ENCODE measurements around the gene RNASEL. TPM values are rescaled to one million over a fixed set of nuclear protein-coding genes. Genes with fewer than 3 reads are reported as not detected.

The RNASEL gene
- total RNA-seq, 3 donors from 2014 or later, result 1.7 to 2.5 (median 2.0) TPM

DNA sequence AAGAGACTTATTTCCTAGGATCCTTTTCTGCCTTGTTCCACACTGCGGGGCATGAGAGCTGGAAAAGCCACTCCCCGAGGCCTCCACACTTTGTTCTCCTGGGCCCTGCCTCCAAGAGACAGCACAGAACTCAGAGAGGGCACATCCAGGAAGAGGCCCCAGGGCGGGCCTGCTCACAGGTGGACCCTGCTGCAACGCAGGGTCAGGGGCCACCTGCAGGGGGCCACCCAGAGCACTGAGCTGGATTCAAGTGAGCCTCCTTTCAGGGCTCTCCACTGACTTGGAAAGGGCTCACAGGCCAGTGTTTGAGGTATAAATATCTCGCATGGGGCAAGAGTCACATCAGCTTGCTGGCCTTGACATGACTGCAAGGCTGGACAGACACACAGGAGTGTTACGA lies 10.3 kb upstream of the RNASEL start:
- H3K4me3 Mint-ChIP-seq, result peak overlapping the region; percentile 62
- H3K27me3 Mint-ChIP-seq (ENCODE audit: low read depth), result no peaks in the 10 kb centered on the region
- ATAC-seq, result no peak
- peaks cover 11% of the 10 kb centered on the region for H3K36me3 Mint-ChIP-seq (ENCODE audit: insufficient read depth)
- peaks cover 20% of the 10 kb centered on the region for H3K4me1 Mint-ChIP-seq (ENCODE audit: low read depth)
- no peak for DNase-seq
- no peaks in the 10 kb centered on the region for H3K9me3 Mint-ChIP-seq

DNA sequence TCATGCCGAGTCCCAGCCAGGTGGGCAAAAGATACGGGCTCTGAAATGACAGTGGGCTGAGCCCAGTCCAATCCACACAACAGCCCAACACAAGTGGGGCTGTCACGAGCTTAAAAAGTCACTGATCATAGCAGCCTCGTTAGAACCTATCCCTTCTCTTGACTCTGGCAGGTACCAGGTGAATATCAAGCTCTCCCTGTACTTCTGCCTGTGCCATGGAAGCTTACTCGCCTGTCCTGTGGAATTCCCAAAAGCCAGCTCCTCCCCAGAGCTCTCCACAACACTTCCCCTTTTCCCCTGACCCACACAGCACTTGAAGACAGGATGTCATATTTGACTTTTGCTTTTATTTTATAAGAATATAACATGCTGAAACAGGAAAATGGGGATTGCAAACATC lies 9.2 kb upstream of the RNASEL start:
- DNase-seq (no peak), ATAC-seq (no peak)
- Mint-ChIP-seq H3K27me3 (ENCODE audit: low read depth) (peaks cover 2% of the 10 kb centered on the region), H3K4me3 (no peak overlapping the region), H3K9me3 (no peaks in the 10 kb centered on the region), H3K36me3 (ENCODE audit: insufficient read depth) (peaks cover 11% of the 10 kb centered on the region), H3K4me1 (ENCODE audit: low read depth) (peaks cover 13% of the 10 kb centered on the region)

DNA sequence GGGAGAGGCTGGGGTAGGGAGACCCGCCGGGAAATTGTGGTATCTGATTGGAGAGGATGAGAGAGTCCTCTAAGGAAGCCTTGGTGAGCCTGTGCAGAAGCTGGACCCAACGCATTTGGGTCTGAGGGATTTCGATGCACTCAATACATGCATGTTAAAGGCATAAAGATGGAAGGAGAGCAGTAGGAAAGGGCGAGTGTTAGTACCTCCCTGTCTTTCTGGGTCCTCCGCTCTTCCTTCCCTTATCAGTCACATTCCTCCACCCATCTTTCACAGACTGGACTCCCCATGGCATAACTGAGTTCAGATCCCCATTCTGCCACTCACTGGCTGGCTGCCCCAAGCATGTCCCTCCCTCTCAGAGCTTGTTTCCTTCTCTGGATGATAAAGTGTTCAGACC lies 7.9 kb upstream of the RNASEL start:
- Mint-ChIP-seq H3K4me1 (ENCODE audit: low read depth) (peaks cover 10% of the 10 kb centered on the region), H3K4me3 (no peak overlapping the region)
- no peak for ATAC-seq

DNA sequence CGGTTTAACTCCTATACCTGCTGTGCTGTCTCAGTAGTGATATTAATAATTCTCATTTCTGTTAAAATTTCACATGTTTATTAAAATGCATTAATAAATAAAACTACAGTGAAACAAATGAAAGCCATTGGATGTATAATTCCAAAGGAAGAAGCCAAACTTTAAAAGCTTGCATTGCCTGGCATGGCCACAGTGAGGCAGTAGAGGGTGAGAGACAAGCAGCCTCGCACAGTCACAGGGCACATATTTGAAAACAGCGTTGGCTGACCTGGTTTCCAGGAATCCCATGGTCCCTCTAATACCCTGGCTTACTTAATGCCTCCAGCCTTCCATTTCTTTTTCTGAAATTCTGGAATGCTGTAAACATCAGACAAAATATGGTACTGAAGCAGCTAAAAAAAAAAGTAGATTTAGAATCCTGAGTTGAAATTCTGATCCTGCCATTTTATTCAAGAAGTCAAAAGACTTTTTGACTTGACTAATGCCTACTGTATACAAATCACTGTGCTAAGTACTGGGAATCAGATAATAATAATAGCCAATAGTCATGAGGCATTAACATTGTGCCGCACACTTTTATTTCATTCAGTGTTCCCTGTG lies 6.7 kb upstream of the RNASEL start:
- DNase-seq (peak; percentile 68), ATAC-seq (peak; percentile 63 to 80)
- Mint-ChIP-seq H3K4me1 (ENCODE audit: low read depth) (peaks cover 10% of the 10 kb centered on the region), H3K9me3 (no peaks in the 10 kb centered on the region), H3K27me3 (ENCODE audit: low read depth) (peaks cover 2% of the 10 kb centered on the region), H3K4me3 (no peak overlapping the region), H3K36me3 (ENCODE audit: insufficient read depth) (peaks cover 8% of the 10 kb centered on the region)

More for the DNA sequence above, 7.9 kb upstream of the RNASEL start:
- Mint-ChIP-seq H3K36me3 (ENCODE audit: insufficient read depth) (peaks cover 8% of the 10 kb centered on the region), H3K27me3 (ENCODE audit: low read depth) (peaks cover 2% of the 10 kb centered on the region), H3K9me3 (no peaks in the 10 kb centered on the region)
- no peak for DNase-seq

DNA sequence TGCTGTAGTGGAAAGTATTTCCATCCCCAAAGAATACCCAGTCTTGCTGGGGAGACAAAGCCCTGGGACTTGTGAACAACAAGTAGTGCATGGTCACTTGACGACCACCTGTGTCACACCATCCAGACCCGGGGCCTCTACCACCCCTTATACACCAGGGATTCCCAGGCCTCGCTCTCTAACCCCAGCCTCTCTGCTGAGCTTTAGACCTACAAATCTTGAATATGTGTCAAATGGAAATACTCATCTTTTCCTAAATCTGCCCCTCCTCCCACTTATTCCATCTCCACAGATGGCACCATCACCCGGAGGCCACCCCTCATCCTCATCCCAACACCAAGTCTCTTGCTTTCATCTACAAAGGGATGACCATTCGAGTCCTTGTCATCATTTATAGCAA lies 875 bp upstream of the RNASEL start:
- Mint-ChIP-seq H3K27me3 (ENCODE audit: low read depth) (peaks cover 2% of the 10 kb centered on the region), H3K4me1 (ENCODE audit: low read depth) (peaks cover 45% of the 10 kb centered on the region), H3K36me3 (ENCODE audit: insufficient read depth) (peaks cover 10% of the 10 kb centered on the region), H3K4me3 (peak overlapping the region; percentile 99), H3K9me3 (no peaks in the 10 kb centered on the region)
- ATAC-seq (no peak), DNase-seq (no peak)

DNA sequence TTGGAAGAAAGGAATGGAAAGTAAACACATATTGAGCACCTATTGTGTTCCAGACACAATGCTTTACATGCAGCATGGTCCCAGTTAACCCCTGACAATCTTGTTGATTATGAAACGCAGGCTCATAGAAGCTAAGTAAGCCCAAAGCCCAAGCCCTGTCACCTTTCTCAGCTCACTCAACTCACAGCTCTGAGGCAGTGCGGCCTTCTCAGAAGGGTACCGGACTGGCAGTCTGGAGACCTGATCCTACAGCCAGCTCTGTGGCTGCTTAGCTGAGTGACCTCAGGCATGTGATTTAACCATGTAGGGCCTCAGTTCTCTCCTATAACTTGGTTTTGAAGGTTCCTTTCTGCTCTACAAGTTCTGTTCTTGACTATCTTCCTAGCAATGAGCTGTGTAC lies 464 bp upstream of the RNASEL start:
- ATAC-seq (no peak), DNase-seq (no peak)
- peaks cover 49% of the 10 kb centered on the region for H3K4me1 Mint-ChIP-seq (ENCODE audit: low read depth)
- peaks cover 11% of the 10 kb centered on the region for H3K36me3 Mint-ChIP-seq (ENCODE audit: insufficient read depth)
- peak overlapping the region; percentile 99 for H3K4me3 Mint-ChIP-seq
- peaks cover 2% of the 10 kb centered on the region for H3K27me3 Mint-ChIP-seq (ENCODE audit: low read depth)
- H3K9me3 Mint-ChIP-seq, result no peaks in the 10 kb centered on the region

DNA sequence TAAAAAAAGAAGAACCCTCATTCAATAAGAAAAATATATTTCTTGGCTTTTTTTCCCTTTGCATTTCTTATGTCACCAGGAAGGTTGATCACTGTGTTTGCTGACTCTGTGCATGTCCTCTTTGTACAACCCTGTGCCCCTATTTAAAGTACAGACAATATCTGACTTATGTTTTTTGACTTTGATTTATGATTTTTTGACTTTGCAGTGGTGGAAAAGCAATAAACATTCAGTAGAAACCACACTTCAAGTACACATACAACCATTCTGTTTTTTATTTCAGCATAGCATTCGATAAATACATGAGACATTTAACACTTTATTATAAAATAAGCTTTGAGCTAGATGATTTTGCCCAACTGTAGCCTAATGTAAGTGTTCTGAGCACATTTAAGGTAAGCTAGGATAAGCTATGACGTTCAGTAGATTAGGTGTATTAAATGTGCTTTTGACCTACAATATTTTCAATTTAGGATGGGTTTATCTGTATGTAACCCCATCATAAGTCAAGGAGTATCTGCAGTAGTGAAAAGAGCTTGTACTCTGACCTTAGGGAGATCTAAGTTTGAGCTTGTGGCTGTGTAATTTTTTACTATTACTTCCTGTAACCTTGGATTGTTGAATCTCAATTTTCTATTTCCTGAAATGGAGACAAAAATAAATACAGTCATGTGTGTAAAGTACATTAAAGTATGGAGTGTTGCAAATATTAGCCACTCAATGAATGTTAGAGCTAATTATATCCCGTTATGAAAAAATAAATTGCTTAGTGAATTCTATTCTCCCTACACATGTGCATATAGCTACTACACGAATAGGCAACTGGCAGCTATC lies 1.2 kb downstream of the RNASEL start:
- Mint-ChIP-seq H3K4me1 (ENCODE audit: low read depth) (peaks cover 66% of the 10 kb centered on the region), H3K27me3 (ENCODE audit: low read depth) (no peaks in the 10 kb centered on the region), H3K4me3 (peak overlapping the region; percentile 99), H3K9me3 (no peaks in the 10 kb centered on the region), H3K36me3 (ENCODE audit: insufficient read depth) (peaks cover 16% of the 10 kb centered on the region)
- ATAC-seq (peak in 1 of 2 donors; percentile 20), DNase-seq (no peak)

DNA sequence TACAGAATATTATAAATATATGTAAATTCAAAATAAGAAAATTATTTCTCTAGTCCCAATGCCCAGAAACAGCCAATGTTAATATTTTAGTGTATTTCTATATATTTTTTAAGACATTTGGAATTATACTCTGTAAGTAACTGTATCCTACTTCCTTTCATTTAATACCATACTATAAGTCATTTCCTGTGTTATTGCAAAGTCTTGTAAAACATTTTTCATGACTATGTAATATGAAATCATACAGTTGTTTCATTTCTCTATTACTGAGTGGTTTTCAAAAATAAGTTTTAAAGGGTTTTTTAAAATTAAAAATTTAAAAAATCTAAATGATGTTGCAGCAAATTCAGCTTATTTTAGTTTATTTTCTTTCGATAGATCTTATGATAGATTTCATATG lies 2.0 kb downstream of the RNASEL start:
- H3K27me3 Mint-ChIP-seq (ENCODE audit: low read depth), result no peaks in the 10 kb centered on the region
- H3K4me3 Mint-ChIP-seq, result no peak overlapping the region
- H3K9me3 Mint-ChIP-seq, result no peaks in the 10 kb centered on the region
- DNase-seq (no peak), ATAC-seq (no peak)
- H3K4me1 Mint-ChIP-seq (ENCODE audit: low read depth), result peaks cover 74% of the 10 kb centered on the region
- peaks cover 23% of the 10 kb centered on the region for H3K36me3 Mint-ChIP-seq (ENCODE audit: insufficient read depth)

DNA sequence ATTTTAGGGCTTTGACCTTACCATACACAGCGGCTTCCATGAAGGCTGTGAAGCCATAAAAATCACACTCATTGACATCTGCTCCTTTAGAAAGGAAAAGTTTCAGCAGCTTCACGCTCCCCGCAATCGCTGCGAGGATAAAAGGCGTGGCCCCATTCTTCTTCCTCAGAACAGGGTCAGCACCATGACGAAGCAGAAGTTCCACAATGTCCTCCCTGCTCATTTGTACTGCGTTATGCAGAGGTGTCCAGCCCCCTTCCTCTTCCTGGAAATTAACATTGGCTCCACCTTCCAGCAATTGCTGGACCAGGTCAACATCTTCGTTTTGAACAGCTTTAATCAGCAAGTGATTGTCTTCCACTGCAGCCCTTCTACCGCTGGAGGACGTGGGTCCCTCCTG lies 2.7 kb downstream of the RNASEL start:
- ATAC-seq, result no peak
- Mint-ChIP-seq H3K4me3 (no peak overlapping the region), H3K27me3 (ENCODE audit: low read depth) (no peaks in the 10 kb centered on the region), H3K9me3 (no peaks in the 10 kb centered on the region), H3K4me1 (ENCODE audit: low read depth) (peaks cover 75% of the 10 kb centered on the region), H3K36me3 (ENCODE audit: insufficient read depth) (peaks cover 26% of the 10 kb centered on the region)
- no peak for DNase-seq

DNA sequence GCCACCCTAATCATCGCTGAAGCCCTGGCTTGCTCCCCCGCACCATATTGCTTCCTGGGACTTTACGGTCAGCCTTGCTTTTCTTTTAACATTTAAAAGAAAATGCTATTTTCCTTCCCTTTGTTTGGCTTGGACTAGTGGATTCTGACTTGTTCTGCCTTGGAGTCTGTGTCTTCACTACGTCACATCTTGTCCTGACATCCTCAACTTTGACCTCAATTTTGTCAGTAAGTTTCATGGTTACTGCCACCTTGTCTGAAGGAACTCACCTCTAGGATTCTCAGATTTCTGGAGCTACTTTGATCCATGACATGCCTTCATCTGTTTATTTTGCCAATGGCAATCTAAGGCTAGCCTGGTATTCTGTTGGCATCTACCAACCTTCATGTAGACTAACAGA lies 4.3 kb downstream of the RNASEL start:
- Mint-ChIP-seq H3K36me3 (ENCODE audit: insufficient read depth) (peaks cover 40% of the 10 kb centered on the region), H3K27me3 (ENCODE audit: low read depth) (no peaks in the 10 kb centered on the region), H3K9me3 (no peaks in the 10 kb centered on the region), H3K4me3 (peak overlapping the region; percentile 29), H3K4me1 (ENCODE audit: low read depth) (peaks cover 78% of the 10 kb centered on the region)
- no peak for DNase-seq
- no peak for ATAC-seq

DNA sequence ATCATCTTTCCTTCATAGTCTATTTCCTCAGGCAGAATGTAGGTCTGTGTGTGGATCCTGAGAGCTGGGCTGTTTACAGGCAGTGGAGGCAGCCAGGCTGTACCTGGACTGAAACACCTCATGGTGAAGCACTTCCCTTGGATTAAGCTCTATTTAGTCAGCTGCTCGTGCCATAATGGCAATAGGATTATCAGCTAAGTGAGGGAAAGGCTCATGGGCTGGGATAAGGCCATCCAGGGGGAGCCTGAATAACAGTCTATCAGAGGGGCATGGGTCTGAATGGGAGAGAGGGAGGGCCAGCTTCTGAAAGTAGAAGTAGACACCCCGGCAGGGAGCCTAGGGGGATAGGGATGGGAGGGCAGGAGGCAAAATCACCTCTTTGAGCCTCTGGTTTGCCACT lies 8.3 kb downstream of the RNASEL start:
- peaks cover 51% of the 10 kb centered on the region for H3K36me3 Mint-ChIP-seq (ENCODE audit: insufficient read depth)
- H3K4me3 Mint-ChIP-seq, result no peak overlapping the region
- ATAC-seq (no peak), DNase-seq (no peak)
- no peaks in the 10 kb centered on the region for H3K9me3 Mint-ChIP-seq
- peaks cover 54% of the 10 kb centered on the region for H3K4me1 Mint-ChIP-seq (ENCODE audit: low read depth)
- no peaks in the 10 kb centered on the region for H3K27me3 Mint-ChIP-seq (ENCODE audit: low read depth)

DNA sequence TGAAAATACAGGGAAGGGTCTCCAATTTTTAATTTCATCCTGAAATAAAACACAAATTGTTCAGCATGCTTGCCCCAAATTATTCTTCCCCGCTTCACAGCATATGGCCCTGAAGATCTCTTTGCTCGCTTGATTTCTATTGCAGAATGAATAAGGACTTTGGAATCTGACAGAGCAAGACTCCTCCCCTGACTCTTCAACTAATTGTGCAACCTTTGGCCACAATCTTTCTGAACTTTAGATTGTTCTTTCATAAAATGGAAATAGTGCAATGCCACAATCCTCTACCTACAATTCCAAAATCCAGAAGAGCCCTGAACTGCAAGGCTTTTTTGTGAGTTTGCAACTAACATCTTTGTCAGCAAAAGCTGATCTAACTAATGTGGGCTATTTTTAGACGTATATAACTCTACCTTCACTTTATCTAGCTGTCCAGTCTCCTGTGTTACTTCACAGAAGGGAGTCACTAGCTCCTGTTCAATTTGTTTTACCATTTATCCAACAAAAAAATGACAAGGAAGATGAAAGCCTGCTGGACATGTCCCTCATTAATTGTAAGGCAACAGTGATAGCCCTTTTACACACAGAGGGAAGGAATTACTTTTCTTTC lies 13.4 kb downstream of the RNASEL start:
- no peak overlapping the region for H3K4me3 Mint-ChIP-seq
- DNase-seq (no peak), ATAC-seq (no peak)
- H3K4me1 Mint-ChIP-seq (ENCODE audit: low read depth), result peaks cover 15% of the 10 kb centered on the region
- H3K36me3 Mint-ChIP-seq (ENCODE audit: insufficient read depth), result peaks cover 53% of the 10 kb centered on the region
- no peaks in the 10 kb centered on the region for H3K9me3 Mint-ChIP-seq
- H3K27me3 Mint-ChIP-seq (ENCODE audit: low read depth), result no peaks in the 10 kb centered on the region

DNA sequence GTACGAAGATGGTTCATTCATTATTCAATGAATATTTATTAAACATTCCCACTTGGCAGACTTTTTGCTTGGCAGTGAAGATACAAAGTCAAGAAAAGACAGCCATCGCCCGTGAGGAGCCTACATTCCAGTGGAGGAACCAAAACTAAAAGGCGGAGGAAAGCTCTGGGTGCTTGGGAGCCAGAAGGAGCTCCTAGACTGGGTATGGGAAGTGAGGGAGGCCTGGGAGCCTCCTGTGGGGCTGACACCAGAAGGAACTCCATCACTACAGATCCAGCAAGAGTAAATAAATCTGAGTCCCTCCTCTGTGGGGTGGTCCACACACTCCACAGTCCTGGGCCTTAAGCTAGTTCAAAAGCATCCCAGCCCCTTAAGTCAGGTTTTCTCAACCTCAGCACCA lies 14.9 kb downstream of the RNASEL start:
- ATAC-seq (no peak), DNase-seq (no peak)
- Mint-ChIP-seq H3K4me1 (ENCODE audit: low read depth) (peaks cover 7% of the 10 kb centered on the region), H3K4me3 (no peak overlapping the region), H3K9me3 (no peaks in the 10 kb centered on the region), H3K27me3 (ENCODE audit: low read depth) (no peaks in the 10 kb centered on the region), H3K36me3 (ENCODE audit: insufficient read depth) (peaks cover 41% of the 10 kb centered on the region)

DNA sequence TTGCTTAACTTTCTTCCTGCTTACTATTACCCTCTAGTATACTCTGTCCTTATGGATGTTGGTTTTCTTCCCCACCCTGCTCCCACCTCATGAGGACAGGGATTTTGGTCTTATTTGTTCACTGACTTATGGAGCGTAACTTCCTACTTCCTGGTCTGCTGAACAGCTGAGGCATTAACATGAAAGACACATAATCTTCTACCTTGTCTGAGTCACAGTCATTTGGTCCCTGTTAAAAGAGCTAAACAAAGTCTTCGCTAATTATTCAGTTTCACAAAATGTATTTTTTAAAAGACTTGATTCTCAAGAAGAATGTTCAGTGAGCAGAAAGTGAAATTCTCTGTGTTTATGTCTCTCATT lies 18.5 kb downstream of the RNASEL start:
- DNase-seq (no peak), ATAC-seq (no peak)
- Mint-ChIP-seq H3K36me3 (ENCODE audit: insufficient read depth) (peaks cover 21% of the 10 kb centered on the region), H3K9me3 (no peaks in the 10 kb centered on the region), H3K27me3 (ENCODE audit: low read depth) (no peaks in the 10 kb centered on the region), H3K4me1 (ENCODE audit: low read depth) (no peaks in the 10 kb centered on the region), H3K4me3 (no peak overlapping the region)

Data from activated T-cell treated with anti-CD3 and anti-CD28 coated beads, Interleukin-2, amount 50 U/mL, for 4 hours (primary cell).